ENCODE measurements around the gene MBD3L1. TPM values are rescaled to one million over a fixed set of nuclear protein-coding genes. Genes with fewer than 3 reads are reported as not detected.

Gene MBD3L1
- total RNA-seq, 1 donor from 2014 or later, result not detected

DNA sequence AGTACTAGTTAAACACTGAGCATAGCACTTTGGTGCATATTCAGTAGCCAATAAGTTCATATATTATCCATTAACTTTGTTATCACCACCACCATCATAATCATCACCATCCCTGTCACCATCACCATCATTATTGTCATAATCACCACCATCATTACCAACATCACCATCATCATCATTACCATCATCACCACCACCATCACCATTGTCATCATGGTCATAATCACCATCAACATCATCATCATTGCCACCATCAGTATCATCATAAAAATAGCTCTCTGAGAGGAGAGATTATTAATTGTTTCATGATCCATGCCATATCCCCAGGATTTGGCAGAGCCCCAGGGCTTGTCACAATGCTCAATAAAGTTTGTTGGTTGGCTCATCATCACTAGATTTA lies 49.3 kb downstream of the MBD3L1 start:
- Histone ChIP-seq H3K27me3 (no peaks in the 10 kb centered on the region), H3K4me1 (no peaks in the 10 kb centered on the region), H3K27ac (no peak overlapping the region), H3K4me3 (no peak overlapping the region), H3K36me3 (no peaks in the 10 kb centered on the region), H3K9me3 (no peaks in the 10 kb centered on the region)
- intact Hi-C loops (cut with DNase I), result no loop called here
- DNase-seq (ENCODE audit: low spot score in 2 of 2), result no peak
- TF ChIP-seq, protein P1, sequence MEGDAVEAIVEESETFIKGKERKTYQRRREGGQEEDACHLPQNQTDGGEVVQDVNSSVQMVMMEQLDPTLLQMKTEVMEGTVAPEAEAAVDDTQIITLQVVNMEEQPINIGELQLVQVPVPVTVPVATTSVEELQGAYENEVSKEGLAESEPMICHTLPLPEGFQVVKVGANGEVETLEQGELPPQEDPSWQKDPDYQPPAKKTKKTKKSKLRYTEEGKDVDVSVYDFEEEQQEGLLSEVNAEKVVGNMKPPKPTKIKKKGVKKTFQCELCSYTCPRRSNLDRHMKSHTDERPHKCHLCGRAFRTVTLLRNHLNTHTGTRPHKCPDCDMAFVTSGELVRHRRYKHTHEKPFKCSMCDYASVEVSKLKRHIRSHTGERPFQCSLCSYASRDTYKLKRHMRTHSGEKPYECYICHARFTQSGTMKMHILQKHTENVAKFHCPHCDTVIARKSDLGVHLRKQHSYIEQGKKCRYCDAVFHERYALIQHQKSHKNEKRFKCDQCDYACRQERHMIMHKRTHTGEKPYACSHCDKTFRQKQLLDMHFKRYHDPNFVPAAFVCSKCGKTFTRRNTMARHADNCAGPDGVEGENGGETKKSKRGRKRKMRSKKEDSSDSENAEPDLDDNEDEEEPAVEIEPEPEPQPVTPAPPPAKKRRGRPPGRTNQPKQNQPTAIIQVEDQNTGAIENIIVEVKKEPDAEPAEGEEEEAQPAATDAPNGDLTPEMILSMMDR (IDR thresholded peaks at IDR 0.05), result no peak

DNA sequence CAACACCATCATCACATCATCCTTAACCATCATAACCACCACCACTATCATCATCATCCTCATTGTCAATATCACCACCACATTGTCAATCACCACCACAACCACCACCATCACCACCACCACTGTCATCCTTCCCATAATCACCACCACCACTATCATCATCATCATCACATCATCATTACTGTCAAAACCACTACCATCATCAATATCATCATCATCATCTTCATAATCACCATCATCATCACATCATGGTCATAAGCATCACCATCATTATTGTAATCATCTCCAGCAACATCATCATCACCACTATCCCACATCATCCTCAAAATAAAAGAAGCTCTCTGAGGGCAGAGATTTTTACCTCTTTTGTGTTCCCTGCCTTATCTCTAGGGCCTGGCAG lies 52.2 kb downstream of the MBD3L1 start:
- Histone ChIP-seq H3K27me3 (no peaks in the 10 kb centered on the region), H3K27ac (no peak overlapping the region), H3K4me1 (no peaks in the 10 kb centered on the region), H3K9me3 (no peaks in the 10 kb centered on the region), H3K36me3 (no peaks in the 10 kb centered on the region), H3K4me3 (no peak overlapping the region)
- intact Hi-C loops (cut with DNase I), result no loop called here
- TF ChIP-seq, protein P1 (IDR thresholded peaks at IDR 0.05), result no peak
- no peak for DNase-seq (ENCODE audit: low spot score in 2 of 2)

DNA sequence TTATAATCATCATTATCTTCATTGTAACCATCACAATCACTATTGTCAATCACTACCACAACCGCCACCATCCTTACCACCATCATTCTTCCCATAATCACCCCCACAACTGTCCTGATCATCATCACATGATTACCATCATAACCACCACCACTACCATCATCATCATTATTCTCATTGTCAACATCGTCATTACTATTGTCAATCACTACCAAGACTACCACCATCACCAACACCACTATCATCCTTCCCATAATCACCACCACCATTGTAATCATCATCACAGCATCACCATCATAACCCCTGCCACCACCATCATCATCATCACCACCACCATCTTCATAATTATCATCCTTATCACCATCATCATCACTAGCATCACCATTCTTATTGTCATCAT lies 55.2 kb downstream of the MBD3L1 start:
- H3K4me1 ChIP-seq, result no peaks in the 10 kb centered on the region
- intact Hi-C loops (cut with DNase I), result no loop called here
- no peaks in the 10 kb centered on the region for H3K27me3 ChIP-seq
- H3K4me3 ChIP-seq, result no peak overlapping the region
- TF ChIP-seq, protein P1 (IDR thresholded peaks at IDR 0.05), result no peak
- no peaks in the 10 kb centered on the region for H3K9me3 ChIP-seq
- no peak for DNase-seq (ENCODE audit: low spot score in 2 of 2)
- no peaks in the 10 kb centered on the region for H3K36me3 ChIP-seq
- no peak overlapping the region for H3K27ac ChIP-seq

DNA sequence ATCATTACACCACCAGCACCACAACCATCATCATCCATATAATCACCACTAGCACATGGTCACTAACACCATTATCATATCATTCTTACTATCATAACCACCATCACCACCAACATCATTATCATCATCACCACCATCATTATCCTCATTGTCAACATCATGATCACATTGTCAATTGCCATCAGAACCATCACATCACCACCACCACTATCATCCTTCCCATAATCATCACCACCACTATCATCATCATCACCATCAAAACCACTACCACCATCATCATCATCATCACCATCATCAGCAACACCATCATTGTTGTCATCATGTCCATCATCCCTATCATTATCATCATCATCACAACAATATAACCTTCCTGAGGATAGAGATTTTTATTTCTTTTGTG lies 58.1 kb downstream of the MBD3L1 start:
- Histone ChIP-seq H3K4me3 (no peak overlapping the region), H3K36me3 (no peaks in the 10 kb centered on the region), H3K27ac (no peak overlapping the region), H3K27me3 (no peaks in the 10 kb centered on the region), H3K9me3 (no peaks in the 10 kb centered on the region), H3K4me1 (no peaks in the 10 kb centered on the region)
- intact Hi-C loops (cut with DNase I), result no loop called here
- TF ChIP-seq, protein P1 (IDR thresholded peaks at IDR 0.05), result no peak
- no peak for DNase-seq (ENCODE audit: low spot score in 2 of 2)

Other genes starting within 250 kb of the MBD3L1 start
- gene ADAMTS10, start 221.7 kb upstream of the MBD3L1 start, total RNA-seq, result 184 TPM
- gene NFILZ, start 201.7 kb upstream of the MBD3L1 start, total RNA-seq, result not detected
- not detected for gene ACTL9, start 133.6 kb upstream of the MBD3L1 start, total RNA-seq
- gene OR2Z1, start 110.7 kb upstream of the MBD3L1 start, total RNA-seq, result not detected
- gene ZNF558, start 73 bp upstream of the MBD3L1 start, total RNA-seq, result 12.8 TPM
- gene MUC16, start 178.0 kb downstream of the MBD3L1 start, total RNA-seq, result 0.32 TPM